Panc1 (cell line): ENCODE results near the gene TSSC4. TPM values are rescaled to one million over a fixed set of nuclear protein-coding genes. Genes with fewer than 3 reads are reported as not detected.

Source experiments
- ATAC-seq: fragments of 200-7000 bp; cut with Tn5 transposase; 2 replicates; pipeline ENCODE4 v1.9.1; 2020; ENCODE audit warnings: mild to moderate bottlenecking, moderate library complexity
- BruUV-seq: library from RNA; stranded (reverse); fragments of 400-500 nt; replicated peaks from 2 replicates; lab custom pipeline; 2021; lab: Mats Ljungman, UMichigan
- CTCF ChIA-PET: fragments of 300-600 bp; sonication (Branson Sonifier 250); formaldehyde crosslinking; loops from one replicate; lab custom pipeline; 2022; ENCODE audit warnings: antibody characterized with exemption; lab: Charles Lee
- POLR2A ChIA-PET: fragments of 300-600 bp; sonication (Branson Sonifier 250); formaldehyde crosslinking; loops from one replicate; lab custom pipeline; 2022; ENCODE audit warnings: antibody characterized with exemption; lab: Charles Lee
- DNase-seq: peaks from one replicate; pipeline ENCODE4 v3.0.0-alpha.2; 2010; ENCODE audit warnings: low read depth, low spot score
- H3K27ac ChIP-seq: 2 replicates; pipeline ENCODE4 v1.5.1; 2011; ENCODE audit warnings: mild to moderate bottlenecking, low read length, inconsistent platforms
- H3K27me3 ChIP-seq: fragments of 200-500 bp; sonication (Bioruptor generic); 2 replicates; pipeline ENCODE4 v1.6.0; 2014; ENCODE audit warnings: low read length, inconsistent platforms; ENCODE audit not compliant: control insufficient read depth, insufficient read depth
- H3K36me3 ChIP-seq: fragments of 200-500 bp; sonication (Bioruptor generic); 2 replicates; pipeline ENCODE4 v1.5.1; 2014; ENCODE audit warnings: inconsistent platforms, mild to moderate bottlenecking, low read length, moderate library complexity; ENCODE audit not compliant: control insufficient read depth, insufficient read depth
- H3K4me1 ChIP-seq: 2 replicates; pipeline ENCODE4 v1.5.1; 2011; ENCODE audit warnings: inconsistent platforms, mild to moderate bottlenecking, low read length, moderate library complexity; ENCODE audit not compliant: control insufficient read depth, insufficient read depth
- H3K4me3 ChIP-seq, 2 experiments: 2 replicates each; pipeline ENCODE4 v1.5.1; 2011 to 2012; ENCODE audit warnings: low read depth in 2 of 2, low read length in 2 of 2, mild to moderate bottlenecking in 2 of 2, inconsistent platforms in 1 of 2, moderate library complexity in 1 of 2
- H3K9me3 ChIP-seq: fragments of 200-500 bp; sonication (Bioruptor generic); 2 replicates; pipeline ENCODE4 v1.5.1; 2014; ENCODE audit warnings: low read depth, mild to moderate bottlenecking, inconsistent platforms, low read length, moderate library complexity; ENCODE audit not compliant: control insufficient read depth, insufficient read depth
- POLR2AphosphoS5 ChIP-seq: IDR thresholded peaks from 2 replicates; pipeline ENCODE4 v1.6.1; 2012; ENCODE audit warnings: mild to moderate bottlenecking, low read depth, low read length, moderate library complexity
- REST ChIP-seq, 2 experiments: IDR thresholded peaks; 2 replicates each; pipeline ENCODE4 v1.6.1; 2011 to 2012; ENCODE audit warnings: low read depth in 2 of 2, control low read depth in 1 of 2, low read length in 1 of 2, mild to moderate bottlenecking in 1 of 2, moderate library complexity in 1 of 2; ENCODE audit not compliant: insufficient read depth in 1 of 2
- SIN3A ChIP-seq: IDR thresholded peaks from 2 replicates; pipeline ENCODE4 v1.6.1; 2012; ENCODE audit warnings: low read depth, mild to moderate bottlenecking, low read length, moderate library complexity, borderline replicate concordance; ENCODE audit not compliant: insufficient read depth
- TCF7L2 ChIP-seq: IDR thresholded peaks from 2 replicates; pipeline ENCODE4 v1.6.1; 2011; ENCODE audit warnings: mild to moderate bottlenecking, low read depth, low read length, inconsistent platforms
- in situ Hi-C: cut with HindIII; loops from 2 replicates; pipeline ENCODE4 v1.10.0; 2016; ENCODE audit warnings: low sequenced_read_pairs, low pct_unique_long_range_greater_than_20kb
- intact Hi-C: fragments of 100-400 bp; cut with micrococcal nuclease; formaldehyde crosslinking; loops from one replicate; pipeline ENCODE4 v1.10.0; 2022; ENCODE audit not compliant: unreplicated experiment
- total RNA-seq: library from RNA; stranded (reverse); gene quantifications from one replicate; pipeline ENCODE4 v1.2.1, GENCODE V29; 2021; ENCODE audit not compliant: unreplicated experiment
- TF ChIP-seq, protein P1 (sequence below): fragments of 450-650 bp; IDR thresholded peaks from 2 replicates; pipeline ENCODE4 v1.5.1; 2017; ENCODE audit warnings: mild to moderate bottlenecking

Gene TSSC4
- total RNA-seq, 1 experiment from 2014 or later = 132 TPM

GRCh38 chr11:2409611-2410468, 9.3 kb downstream of the TSSC4 start:
- ChIA-PET CTCF (interaction anchor here (0.6 to 2.0 kb wide), 2 partner anchors 11 to 22 kb away, joined by 9 to 15 read pairs; no protein-coding TSS in a partner anchor), POLR2A (interaction anchor here (0.7 kb wide), 1 partner anchor 9 kb away, joined by 19 read pairs; the partner anchor contains the start of gene TSSC4)
- intact Hi-C loops (no loop called here), in situ Hi-C loops (no loop called here)
- no TSS peak for BruUV-seq
- DNase-seq (no peak), ATAC-seq (no peak)
- Histone ChIP-seq H3K4me3 (no peak overlapping the region), H3K27me3 (no peaks in the 10 kb centered on the region), H3K27ac (no peak overlapping the region), H3K4me1 (no peaks in the 10 kb centered on the region), H3K9me3 (no peaks in the 10 kb centered on the region), H3K36me3 (no peaks in the 10 kb centered on the region)
- TF ChIP-seq, protein P1, sequence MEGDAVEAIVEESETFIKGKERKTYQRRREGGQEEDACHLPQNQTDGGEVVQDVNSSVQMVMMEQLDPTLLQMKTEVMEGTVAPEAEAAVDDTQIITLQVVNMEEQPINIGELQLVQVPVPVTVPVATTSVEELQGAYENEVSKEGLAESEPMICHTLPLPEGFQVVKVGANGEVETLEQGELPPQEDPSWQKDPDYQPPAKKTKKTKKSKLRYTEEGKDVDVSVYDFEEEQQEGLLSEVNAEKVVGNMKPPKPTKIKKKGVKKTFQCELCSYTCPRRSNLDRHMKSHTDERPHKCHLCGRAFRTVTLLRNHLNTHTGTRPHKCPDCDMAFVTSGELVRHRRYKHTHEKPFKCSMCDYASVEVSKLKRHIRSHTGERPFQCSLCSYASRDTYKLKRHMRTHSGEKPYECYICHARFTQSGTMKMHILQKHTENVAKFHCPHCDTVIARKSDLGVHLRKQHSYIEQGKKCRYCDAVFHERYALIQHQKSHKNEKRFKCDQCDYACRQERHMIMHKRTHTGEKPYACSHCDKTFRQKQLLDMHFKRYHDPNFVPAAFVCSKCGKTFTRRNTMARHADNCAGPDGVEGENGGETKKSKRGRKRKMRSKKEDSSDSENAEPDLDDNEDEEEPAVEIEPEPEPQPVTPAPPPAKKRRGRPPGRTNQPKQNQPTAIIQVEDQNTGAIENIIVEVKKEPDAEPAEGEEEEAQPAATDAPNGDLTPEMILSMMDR = no peak
- TF ChIP-seq POLR2AphosphoS5 = no peak
- TF ChIP-seq TCF7L2 = no peak
- TF ChIP-seq REST (IDR thresholded peaks at IDR 0.05; ENCODE audit: insufficient read depth in 1 of 2, low read depth in 2 of 2, low read length in 1 of 2) = no peak
- no peak for TF ChIP-seq SIN3A

- Histone ChIP-seq H3K4me1 (no peaks in the 10 kb centered on the region), H3K27ac (no peak overlapping the region), H3K4me3 (no peak overlapping the region), H3K27me3 (no peaks in the 10 kb centered on the region), H3K36me3 (no peaks in the 10 kb centered on the region), H3K9me3 (no peaks in the 10 kb centered on the region)
- no peak for TF ChIP-seq TCF7L2
- no peak for TF ChIP-seq POLR2AphosphoS5
- TF ChIP-seq SIN3A = no peak
- TF ChIP-seq, protein P1 = no peak
- TF ChIP-seq REST (IDR thresholded peaks at IDR 0.05; ENCODE audit: insufficient read depth in 1 of 2, low read depth in 2 of 2, low read length in 1 of 2) = no peak
- no peak for DNase-seq
- ChIA-PET POLR2A (no interaction called here), CTCF (interaction anchor here (0.6 kb wide), 1 partner anchor 471 kb away, joined by 8 read pairs; no protein-coding TSS in a partner anchor)
- no TSS peak for BruUV-seq
- in situ Hi-C loops = no loop called here
- intact Hi-C loops = no loop called here
- no peak for ATAC-seq
Observed at GRCh38 chr11:2410616-2411015, 10.1 kb downstream of the TSSC4 start.
